Activated CD8-positive, alpha-beta memory T cell treated with anti-CD3 and anti-CD28 coated beads for 1 hour (primary cell): Measurements from ENCODE around the gene ARHGAP10.
"Not testable (repeated sequence)": the region's sequence is repeated elsewhere in the genome, so short reads cannot be mapped to it uniquely, and the experiment has no call there.

Experiments
- DNase-seq, 2 donors: peaks; one replicate each; pipeline ENCODE4 v3.0.0-alpha.2; 2020; ENCODE audit warnings: low read depth in 1 of 2; ENCODE audit errors: extremely low read depth in 1 of 2

The ARHGAP10 gene

GRCh38 chr4:147975933-147976928 is 244.3 kb downstream of the ARHGAP10 start:
- DNase-seq: no peak

GRCh38 chr4:147980586-147980985 is 248.7 kb downstream of the ARHGAP10 start:
- no peak for DNase-seq

GRCh38 chr4:147981305-147981704 is 249.4 kb downstream of the ARHGAP10 start:
- DNase-seq: no peak

- no peak for DNase-seq
These were observed 252.3 kb downstream of the ARHGAP10 start for GRCh38 chr4:147984065-147984777.

GRCh38 chr4:147984778-147985138 is 252.9 kb downstream of the ARHGAP10 start:
- DNase-seq: no peak

- DNase-seq: no peak
These were observed 253.5 kb downstream of the ARHGAP10 start for GRCh38 chr4:147985376-147985775.

GRCh38 chr4:147987252-147987651 is 255.4 kb downstream of the ARHGAP10 start:
- DNase-seq: no peak

- DNase-seq: no peak
These were observed 259.8 kb downstream of the ARHGAP10 start for GRCh38 chr4:147991543-147992283.

- DNase-seq: no peak
These were observed 262.2 kb downstream of the ARHGAP10 start for GRCh38 chr4:147994076-147994475.

- DNase-seq: no peak
These were observed 262.9 kb downstream of the ARHGAP10 start for GRCh38 chr4:147994491-147995385.

- DNase-seq: no peak
These were observed 265.0 kb downstream of the ARHGAP10 start for GRCh38 chr4:147996859-147997258.

- not testable (repeated sequence) for DNase-seq
These were observed 268.1 kb downstream of the ARHGAP10 start for GRCh38 chr4:148000038-148000437.

- DNase-seq: no peak
These were observed 272.5 kb downstream of the ARHGAP10 start for GRCh38 chr4:148004228-148004857.

GRCh38 chr4:148006001-148006400 is 274.1 kb downstream of the ARHGAP10 start:
- DNase-seq: no peak

GRCh38 chr4:148007314-148007760 is 275.4 kb downstream of the ARHGAP10 start:
- no peak for DNase-seq

- DNase-seq: no peak
These were observed 275.9 kb downstream of the ARHGAP10 start for GRCh38 chr4:148007792-148008191.

GRCh38 chr4:148015058-148015457 is 283.2 kb downstream of the ARHGAP10 start:
- no peak for DNase-seq

GRCh38 chr4:148015468-148015867 is 283.6 kb downstream of the ARHGAP10 start:
- no peak for DNase-seq

GRCh38 chr4:148016063-148016637 is 284.3 kb downstream of the ARHGAP10 start:
- no peak for DNase-seq
